ENCODE results near the gene PXMP4. TPM values are rescaled to one million over a fixed set of nuclear protein-coding genes. Genes with fewer than 3 reads are reported as not detected.
"Not testable (repeated sequence)": the region's sequence is repeated elsewhere in the genome, so short reads cannot be mapped to it uniquely, and the experiment has no call there.

The PXMP4 gene
- total RNA-seq, 1 donor from 2014 or later, result 2.1 TPM

DNA sequence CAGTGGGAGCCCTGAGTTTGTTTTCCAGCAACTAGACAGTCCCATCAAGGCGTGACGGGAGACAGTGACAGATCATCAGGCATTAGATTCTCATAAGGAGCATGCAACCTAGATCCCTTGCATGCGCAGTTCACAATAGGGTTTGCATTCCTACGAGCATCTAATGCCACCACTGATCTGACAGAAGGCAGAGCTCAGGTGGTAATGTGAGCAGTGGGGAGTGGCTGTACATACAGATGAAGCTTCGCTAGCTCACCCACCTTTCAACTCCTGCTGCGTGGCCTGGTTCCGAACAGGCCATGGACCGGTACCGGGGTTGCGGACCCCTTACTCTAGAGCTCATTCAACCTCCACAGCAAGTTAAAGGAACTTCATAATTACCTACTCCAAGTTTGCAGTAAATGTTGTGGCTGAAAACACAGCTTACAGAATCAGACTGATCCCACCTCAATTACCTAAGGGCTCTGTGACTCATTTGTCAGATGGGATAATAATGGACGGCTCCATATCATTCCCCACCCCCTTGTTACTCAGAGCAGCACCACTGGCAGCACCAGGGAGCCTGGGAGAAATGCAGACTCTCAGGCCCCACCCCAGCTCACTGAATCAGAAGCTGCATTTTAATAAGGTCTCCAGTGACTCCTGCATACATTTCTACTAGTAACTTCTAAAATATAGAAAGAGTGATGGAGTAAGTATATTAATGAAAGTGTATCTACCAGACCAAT, 15.7 kb downstream of the PXMP4 start:
- H3K4me3 ChIP-seq (ENCODE audit: low read depth, low read length), result no peak overlapping the region
- DNase-seq (ENCODE audit: low read depth), result no peak
- TF ChIP-seq CTCF (conservative IDR thresholded peaks at IDR 0.05; ENCODE audit: low read depth, low read length), result no peak

DNA sequence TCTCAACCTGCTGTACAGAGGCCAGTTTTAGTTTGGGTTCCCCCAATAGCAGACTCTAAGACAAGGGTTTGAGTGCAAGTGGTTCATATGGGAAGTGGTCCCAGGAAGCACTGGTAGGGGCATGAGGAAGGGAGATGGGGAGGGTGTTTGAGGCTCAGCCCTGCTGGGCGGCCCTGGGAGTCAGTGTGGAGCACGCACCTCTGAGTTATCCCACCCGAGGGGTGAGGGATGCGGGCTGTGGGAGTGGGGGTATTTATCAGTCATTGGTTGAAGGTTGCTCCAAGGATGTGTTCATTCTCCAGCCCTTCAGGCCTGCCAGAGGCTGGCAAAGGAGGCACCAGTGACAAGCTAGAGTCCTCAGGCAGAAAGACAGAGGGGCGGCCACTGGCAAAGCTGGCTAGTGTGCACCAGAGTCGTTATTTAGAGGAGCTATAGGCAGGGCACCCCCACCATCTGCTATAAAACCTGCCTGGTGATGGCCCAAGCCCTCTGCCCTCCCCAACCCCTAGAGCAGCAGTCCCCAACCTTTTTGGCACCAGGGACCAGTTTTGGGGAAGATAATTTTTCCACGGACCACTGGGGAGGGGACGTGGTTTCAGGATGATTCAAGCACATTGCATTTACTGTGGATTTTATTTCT, 16.5 kb downstream of the PXMP4 start:
- no peak for DNase-seq (ENCODE audit: low read depth)
- no peak overlapping the region for H3K4me3 ChIP-seq (ENCODE audit: low read depth, low read length)
- TF ChIP-seq CTCF (conservative IDR thresholded peaks at IDR 0.05; ENCODE audit: low read depth, low read length), result no peak

GRCh38 chr20:33702861-33703260, 17.2 kb downstream of the PXMP4 start:
- no peak overlapping the region for H3K4me3 ChIP-seq (ENCODE audit: low read depth, low read length)
- DNase-seq (ENCODE audit: low read depth), result no peak
- TF ChIP-seq CTCF (conservative IDR thresholded peaks at IDR 0.05; ENCODE audit: low read depth, low read length), result no peak

DNA sequence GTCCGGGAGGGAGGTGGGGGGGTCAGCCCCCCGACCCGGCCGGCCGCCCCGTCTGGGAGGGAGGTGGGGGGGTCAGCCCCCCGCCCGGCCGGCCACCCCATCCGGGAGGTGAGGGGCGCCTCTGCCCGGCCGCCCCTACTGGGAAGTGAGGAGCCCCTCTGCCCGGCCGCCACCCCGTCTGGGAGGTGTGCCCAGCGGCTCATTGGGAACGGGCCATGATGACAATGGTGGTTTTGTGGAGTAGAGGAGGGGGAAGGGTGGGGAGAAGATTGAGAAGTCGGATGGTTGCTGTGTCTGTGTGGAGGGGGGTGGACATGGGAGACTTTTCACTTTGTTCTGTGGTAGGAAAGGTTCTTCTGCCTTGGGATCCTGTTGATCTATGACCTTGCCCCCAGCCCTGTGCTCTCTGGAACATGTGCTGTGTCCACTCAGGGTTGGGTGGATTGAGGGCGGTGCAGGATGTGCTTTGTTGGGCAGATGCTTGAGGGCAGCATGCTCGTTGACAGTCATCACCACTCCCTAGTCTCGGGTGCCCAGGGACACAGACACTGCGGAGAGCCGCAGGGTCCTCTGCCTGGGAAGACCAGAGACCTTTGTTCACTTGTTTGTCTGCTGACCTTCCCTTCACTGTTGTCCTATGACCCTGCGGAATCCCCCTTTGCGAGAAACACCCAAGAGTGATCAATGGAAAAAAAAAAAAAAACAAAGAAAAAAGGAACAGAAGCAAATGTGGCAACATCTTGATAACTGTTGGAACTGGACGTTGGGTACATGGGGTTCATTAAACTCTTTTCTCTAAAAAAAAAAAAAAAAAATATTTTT, 18.3 kb downstream of the PXMP4 start:
- TF ChIP-seq CTCF (conservative IDR thresholded peaks at IDR 0.05; ENCODE audit: low read depth, low read length), result no peak
- H3K4me3 ChIP-seq (ENCODE audit: low read depth, low read length), result no peak overlapping the region
- no peak for DNase-seq (ENCODE audit: low read depth)

DNA sequence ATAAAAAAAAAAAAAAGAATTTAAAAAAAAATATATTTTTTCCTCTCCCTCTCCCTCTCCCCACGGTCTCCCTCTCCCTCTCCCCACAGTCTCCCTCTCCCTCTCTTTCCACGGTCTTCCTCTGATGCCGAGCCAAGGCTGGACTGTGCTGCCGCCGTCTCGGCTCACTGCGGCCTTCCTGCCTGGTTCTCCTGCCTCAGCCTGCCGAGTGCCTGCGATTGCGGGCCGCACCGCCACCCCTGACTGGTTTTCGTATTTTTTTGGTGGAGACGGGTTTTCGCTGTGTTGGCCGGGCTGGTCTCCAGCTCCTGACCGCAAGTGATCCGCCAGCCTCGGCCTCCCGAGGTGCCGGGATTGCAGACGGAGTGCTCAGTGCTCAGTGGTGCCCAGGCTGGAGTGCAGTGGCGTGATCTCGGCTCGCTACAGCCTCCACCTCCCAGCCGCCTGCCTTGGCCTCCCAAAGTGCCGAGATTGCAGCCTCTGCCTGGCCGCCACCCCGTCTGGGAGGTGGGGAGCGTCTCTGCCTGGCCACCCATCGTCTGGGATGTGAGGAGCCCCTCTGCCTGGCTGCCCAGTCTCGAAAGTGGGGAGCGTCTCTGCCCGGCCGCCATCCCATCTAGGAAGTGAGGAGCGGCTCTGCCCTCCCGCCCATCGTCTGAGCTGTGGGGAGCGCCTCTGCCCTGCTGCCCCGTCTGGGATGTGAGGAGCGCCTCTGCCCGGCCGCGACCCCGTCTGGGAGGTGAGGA, 19.2 kb downstream of the PXMP4 start:
- DNase-seq (ENCODE audit: low read depth); H3K4me3 ChIP-seq (ENCODE audit: low read depth, low read length): not testable (repeated sequence)

- not testable (repeated sequence) for DNase-seq (ENCODE audit: low read depth); H3K4me3 ChIP-seq (ENCODE audit: low read depth, low read length)
Observed at GRCh38 chr20:33698966-33699365, 21.1 kb downstream of the PXMP4 start.

DNA sequence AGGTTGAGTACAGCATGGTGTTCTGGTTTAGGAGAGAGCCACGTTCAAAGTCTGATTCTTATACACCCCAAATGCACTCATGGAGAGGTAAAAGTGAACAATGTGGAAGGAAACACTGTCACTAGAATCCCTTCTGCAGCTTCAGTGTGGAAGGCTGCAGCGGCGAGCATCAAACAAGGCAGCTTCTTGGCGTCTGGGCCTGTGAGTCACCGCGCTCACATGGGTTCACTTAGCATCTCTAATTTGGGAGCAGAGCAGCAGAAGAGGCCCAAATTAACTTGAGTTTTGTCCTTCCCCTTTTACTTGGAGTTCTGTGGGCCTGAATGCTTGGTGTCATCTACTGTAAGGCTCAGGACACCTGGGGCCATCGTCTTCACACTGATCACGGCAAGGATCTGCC, 23.0 kb downstream of the PXMP4 start:
- H3K4me3 ChIP-seq (ENCODE audit: low read depth, low read length), result no peak overlapping the region
- DNase-seq (ENCODE audit: low read depth), result no peak
- TF ChIP-seq CTCF (conservative IDR thresholded peaks at IDR 0.05; ENCODE audit: low read depth, low read length), result no peak
